Stimulated activated CD8-positive, alpha-beta memory T cell treated with anti-CD3 and anti-CD28 coated beads, Interleukin-12 subunit alpha, Interleukin-12 subunit beta, amount 100 ng/mL, for 24 hours (primary cell): ENCODE data around the gene MTA1.
A peak's percentile ranks its signal among the peaks of the same experiment; 100 is the strongest.

ENCODE experiments used
- DNase-seq: peaks from one replicate; pipeline ENCODE4 v3.0.0-alpha.2; 2020; ENCODE audit errors: extremely low read depth

The MTA1 gene

DNA sequence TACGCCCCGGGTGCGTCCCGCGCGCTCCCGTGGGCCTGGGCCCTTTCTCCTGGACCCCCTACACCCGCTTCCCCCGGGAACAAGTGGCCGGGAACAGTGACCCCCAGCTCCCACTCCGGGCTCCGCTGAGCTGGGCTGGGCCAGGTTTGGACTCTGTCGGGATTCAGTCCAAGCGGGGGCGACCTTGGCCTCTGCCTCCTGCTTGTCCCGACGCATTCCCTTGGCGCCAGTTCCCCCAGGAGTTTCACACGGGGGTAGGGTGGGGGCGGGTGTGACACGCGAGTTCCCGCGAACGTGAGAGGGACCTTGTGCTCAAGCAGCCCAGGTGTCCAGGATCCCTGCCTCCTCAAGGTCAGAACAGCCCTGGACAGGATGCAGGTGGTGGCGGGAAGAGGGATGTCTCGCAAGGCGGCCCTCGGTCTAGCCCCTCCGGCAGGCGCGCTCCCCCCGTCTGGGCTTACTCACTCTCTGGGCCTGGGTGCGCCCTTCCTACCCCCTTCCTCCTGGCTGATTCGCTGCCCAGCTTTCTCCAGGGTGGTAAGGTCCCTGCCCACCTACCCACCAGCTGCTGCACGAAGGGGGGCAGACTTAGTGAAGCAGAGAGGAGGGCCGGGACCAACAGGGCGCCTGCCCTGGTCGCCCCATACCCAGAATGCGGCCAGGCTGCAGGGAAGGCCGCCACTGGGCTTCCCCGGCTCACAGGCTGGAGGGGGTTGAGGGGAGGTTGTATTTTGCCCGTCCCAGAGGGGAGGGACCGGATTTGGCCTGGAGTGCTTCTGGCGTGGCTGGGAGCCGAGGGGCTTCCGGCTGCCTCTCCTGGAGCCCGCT lies 55.9 kb downstream of the MTA1 start:
- DNase-seq, result no peak

DNA sequence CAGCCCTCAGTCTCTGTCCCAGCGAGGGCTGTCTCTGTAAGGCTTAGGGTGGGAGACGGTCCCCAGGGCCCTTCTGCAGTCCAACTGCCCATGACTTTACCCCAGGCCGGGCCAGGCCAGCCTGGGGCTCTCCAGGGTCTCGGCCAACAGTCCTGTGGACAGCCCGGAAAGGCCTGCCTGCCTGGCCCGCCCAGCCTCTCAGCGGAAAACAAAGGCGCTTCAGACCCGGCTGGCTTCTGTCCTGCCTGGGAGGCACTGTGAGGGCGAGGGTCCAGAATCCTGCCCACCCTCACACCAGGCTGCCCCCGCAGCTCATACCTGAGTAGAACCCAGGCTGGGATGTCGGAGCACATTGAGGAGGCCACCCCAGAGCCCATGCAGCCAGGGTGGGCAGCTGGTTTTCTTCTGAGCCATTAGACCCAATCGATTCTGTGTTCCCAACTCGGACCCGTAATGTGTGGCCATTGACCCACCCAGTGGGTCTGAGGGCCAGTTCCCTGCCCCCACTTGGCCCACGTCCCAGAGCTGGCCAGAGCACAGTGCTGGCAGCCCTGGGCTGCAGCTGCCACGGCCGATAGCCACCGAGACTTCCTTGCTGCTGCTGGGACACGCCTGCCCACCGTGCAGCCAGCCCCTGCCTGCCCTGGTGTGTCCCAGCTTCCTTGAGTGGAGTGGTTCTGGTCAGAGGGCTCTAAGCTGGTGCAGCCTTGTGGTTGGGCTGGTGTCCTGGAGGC lies 56.6 kb downstream of the MTA1 start:
- DNase-seq, result no peak

DNA sequence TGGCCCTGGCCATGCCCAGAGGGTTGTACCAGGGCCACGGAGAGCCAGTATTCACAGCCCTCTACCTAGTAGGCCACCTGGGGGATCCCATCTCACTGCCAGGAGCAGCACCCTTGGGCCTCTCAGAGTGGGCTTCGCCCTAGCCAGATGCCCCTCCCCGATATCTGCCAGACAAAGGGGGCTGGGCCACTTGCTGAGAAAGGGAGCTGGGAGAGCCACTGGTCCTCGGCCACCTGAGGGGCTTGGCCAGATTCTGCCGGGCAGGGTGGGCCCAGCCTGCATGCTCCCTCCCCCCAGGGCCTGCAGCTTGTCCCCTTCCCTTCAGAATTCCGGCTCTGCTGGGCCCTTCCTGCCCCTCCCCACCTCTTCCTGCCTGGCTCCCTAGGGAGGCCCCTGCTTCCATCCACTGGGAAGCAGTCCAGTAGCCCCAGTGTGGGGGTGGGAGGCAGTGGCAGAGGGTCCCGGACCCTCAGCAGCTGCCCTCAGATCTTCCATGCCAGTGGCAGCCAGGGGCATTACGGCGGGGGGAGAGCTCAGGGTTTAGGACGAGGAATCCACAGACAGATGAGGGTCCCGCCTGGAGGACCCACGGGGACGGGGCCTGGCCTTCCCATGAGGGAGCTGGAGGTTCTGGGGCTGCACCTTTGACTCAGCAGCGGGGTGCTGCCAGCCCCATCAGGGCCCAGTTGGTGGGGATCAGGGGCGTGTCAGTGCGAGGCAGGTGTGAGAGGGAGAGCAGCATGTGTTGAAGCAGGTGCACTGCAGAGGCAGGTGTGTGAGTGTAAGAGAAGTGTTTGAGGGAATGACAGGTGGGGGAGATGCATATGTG lies 57.4 kb downstream of the MTA1 start:
- DNase-seq, result no peak

DNA sequence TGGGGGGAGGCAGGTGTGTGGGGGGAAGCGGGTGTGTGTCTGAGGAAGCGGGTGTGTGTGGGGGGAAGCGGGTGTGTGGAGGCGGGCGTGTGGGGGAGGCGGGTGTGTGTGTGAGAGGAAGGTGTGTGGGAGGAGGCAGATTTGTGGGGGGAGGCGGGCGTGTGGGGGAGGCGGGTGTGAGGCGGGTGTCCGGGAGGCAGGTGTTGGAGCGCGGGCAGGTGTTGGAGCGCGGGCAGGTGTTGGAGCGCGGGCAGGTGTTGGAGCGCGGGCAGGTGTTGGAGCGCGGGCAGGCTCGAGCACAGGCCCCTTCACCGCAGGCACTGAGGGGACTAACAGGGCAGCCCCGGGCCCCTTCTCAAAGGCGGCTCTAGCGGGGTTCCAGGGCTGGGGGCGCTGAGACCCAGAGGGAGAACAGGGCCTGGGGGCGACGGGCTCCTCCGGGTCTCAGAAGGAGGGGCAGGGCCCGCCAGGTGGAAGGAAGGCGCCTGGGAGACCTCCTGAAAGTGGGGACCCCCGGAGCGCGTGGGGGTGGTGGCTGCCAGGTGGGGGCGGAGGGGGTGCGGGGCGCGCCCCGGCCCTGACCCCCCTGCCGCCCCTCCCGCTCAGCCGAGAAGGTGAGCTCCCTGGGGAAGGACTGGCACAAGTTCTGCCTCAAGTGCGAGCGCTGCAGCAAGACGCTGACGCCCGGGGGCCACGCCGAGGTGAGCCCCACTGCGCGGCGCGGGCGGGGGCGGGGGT lies 58.2 kb downstream of the MTA1 start:
- DNase-seq, result no peak

DNA sequence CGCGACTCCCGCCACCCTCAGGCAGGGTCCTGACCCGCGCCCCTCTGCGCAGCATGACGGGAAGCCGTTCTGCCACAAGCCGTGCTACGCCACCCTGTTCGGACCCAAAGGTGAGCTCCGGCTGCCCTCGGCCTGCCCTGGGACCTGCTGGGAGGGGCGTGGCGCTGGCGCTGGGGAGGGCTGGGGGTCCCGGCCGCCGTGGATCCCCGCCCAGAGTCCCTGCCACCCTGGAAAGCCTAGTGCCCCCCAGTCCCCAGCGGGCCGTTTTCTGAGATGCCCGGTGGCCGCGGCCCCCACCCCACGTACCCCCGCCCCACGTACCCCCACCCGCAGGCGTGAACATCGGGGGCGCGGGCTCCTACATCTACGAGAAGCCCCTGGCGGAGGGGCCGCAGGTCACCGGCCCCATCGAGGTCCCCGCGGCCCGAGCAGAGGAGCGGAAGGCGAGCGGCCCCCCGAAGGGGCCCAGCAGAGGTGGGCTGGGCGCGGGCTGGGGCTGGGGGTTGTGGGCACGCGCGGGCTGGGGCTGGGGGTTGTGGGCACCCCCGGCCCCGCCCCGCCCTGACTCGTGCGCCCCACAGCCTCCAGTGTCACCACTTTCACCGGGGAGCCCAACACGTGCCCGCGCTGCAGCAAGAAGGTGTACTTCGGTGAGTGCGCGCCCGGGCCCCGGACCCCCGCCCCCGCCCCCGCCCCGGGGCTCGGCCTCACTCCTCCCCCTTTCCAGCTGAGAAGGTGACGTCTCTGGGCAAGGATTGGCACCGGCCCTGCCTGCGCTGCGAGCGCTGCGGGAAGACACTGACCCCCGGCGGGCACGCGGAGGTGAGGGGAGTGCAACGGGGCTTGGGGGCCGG lies 59.0 kb downstream of the MTA1 start:
- DNase-seq, result no peak

DNA sequence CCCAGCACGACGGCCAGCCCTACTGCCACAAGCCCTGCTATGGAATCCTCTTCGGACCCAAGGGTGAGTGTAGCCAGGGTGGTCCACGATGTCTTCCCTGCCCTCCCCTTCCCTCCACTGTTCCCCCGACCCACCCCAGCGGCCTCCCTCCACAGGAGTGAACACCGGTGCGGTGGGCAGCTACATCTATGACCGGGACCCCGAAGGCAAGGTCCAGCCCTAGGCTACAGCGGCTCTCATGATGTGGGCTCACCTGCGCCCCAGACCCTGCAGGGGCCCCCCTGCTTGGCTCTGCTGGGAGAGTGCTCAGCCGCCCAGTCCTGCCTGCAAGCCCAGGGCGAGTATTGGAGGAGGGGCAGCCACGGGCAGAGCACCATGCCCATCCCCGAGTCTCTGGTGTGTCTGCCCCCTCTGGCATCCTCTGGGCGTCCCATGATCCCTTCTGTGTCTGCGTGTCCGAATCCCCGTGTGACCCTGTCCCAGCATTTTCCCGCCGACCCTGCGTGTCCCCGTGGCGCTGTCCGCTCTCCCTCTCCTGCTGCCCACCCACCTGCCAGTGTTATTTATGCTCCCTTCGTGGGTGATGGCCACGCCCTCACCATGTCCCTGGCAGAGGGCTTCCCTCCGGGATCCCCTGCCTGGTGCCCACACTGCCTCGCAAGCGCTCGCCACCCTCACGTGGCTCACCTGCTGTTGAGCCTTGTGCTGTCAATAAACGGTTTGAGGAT lies 60.0 kb downstream of the MTA1 start:
- DNase-seq, result no peak

DNA sequence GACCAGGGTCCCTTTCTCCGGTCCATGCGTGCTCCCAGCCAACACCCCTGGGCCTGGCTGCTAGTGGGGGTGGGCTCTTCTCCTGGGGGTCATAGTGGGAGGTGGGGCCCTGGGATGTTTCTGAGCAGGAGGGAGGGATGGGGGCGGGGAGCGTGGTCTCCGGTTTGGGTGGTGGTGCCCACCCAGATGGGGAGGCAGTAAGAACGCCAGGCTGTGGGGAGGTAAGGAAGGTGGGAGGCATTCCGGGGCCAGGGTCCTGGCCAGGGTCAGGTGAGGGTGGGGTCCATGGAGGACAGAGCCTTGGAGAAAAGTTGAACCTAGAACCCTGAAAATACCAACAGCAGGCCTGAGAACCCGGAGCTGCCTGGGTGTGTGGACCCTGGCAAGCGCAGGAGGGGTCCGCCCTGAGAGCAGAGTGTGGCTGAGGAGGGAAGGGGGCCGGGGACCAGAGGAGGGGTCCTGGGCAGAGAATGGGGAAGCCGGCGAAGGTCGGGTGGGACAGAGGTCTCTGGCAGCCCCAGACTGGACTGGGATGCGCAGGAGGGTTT lies 60.6 kb downstream of the MTA1 start:
- DNase-seq, result no peak

DNA sequence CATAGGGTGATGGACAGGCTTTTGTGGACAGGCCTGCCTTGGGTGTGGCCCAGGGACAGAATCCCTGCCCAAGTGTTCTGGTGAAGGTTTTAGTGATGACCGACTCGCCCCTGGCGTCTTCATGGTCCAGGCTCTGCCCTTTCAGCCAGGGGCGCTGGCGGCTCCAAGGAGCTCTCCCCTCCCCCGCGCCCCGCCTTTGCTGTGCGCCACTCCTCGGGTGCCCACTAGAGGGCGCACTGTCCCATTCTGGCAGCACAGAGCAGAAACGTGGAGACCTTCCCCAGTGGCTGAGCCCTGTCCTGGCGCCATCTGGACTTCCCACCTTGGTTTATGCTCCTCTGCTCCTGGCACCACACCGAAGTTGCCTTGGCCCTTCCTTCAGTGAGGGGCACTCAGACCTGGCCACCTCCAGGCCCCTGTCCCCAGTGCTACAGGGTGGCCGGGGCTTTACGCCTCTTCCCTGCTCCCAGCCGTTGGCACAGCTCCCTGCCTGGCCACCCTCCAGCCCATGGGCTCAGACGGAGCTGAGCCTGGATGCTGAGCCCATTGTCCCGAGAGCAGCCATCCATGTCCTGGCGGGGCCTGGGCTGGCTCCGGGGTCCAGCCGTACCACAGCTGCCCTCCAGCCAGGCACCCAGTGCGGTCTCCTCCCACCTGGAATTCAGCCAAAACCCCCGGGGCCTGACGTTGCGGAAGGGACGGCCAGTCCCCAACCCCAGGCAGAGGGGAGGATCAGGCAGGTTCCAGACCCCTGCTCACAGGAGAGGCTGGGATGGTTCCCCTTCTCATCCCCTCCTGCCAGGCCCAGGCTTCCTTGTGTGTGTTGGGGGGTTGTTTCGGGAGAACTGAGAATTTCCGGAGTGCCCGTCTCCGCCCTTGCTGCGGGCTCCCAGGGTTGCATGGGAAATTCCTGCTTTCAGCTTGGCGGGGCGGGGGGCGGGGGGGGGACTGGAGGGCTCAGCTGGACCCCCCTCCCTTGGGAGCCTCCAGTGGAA lies 61.5 kb downstream of the MTA1 start:
- DNase-seq, result peak; percentile 62

DNA sequence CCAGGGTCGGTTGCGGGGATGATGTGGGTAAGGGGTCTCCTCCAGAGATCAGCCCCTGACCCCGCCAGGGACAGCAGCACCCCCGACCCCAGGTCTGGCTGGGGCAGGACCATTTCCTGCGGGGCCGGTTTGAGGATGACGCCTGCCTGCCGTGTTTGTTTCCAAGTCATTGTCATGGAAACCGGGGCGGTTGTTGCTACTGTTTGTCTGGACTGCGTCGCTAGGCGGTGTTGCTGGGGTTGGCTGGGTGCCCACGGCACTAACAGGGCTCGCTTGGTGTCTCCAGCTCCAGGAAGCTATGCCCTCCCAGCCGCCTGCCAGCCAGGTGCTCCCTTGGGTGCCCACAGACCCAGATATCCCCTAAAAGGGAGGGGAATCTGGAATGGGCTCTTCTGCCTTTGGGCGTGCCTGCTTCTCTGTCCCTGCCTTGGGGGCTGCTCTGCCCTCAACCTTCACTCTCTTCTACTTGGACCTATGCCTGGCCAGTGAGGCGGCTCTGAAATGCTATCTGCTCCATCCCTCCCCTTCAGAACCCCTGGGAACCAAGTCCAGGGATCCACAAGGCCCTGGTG lies 62.3 kb downstream of the MTA1 start:
- DNase-seq, result peak; percentile 72

DNA sequence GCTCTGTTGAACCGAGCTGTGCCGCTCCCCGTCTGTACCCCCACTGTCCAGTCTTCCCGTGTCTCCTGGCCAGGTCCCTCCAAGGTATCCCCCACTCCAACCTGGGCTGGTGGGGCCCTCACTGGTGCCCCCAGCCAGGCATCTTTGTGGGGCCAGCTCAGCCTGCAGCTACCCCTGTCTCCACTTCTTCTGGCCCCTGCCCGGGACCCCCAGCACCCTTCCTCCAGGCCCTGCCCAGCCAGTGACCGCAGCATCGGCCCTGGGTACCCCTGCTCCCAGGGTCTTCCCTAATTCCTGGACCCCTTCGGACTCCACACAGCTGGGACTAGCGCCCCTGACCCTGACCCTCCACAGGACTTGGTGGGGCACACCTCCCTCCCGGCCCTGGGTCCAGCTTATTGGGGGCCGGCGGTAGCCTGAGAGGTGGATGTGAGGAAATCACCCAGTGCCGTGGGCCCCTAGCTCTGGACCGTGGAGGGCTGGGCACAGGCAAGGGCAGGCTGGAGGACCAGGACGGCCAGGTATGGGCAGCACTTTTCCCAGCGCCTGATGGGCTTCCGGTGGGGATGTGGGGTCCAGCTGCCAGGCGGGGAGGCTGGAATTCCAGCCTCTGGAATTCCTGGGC lies 63.0 kb downstream of the MTA1 start:
- DNase-seq, result no peak

DNA sequence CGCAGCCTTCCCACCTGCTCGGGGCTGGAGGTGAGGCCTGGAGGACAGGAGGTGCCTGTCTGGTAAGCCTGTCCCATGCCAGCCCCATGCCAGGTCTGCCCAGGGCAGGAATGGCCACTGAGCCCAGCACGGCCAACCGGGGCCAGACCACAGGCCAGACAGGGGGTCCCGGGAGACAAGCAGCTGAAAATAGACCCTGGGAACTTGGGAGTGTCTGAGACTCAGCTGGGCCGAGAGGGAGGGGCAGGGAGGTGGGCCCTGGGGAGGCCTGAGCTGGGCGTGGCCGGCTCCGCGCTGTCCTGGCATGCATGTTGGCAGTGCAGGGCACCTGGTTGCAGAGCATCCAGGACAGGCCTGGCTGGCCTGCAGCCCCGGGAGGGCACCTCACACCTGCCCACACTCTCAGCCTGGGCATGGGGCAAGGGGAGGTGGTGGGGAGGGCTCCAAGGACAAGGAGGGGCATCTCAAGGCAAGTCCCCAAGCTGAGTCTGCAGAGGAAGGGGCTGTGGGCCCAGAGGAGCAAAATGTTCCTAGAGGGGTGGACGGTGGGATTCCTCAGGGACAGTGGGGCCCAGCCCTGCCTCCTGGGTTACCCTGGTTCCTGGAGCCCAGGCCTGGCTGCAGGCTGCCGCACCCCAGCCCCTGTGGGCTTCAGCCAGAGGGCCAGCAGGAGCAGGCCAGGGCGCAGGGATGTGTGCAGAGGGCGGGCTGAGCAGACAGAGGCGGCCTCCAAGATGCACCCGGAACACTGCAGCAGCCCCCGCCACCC lies 63.9 kb downstream of the MTA1 start:
- DNase-seq, result no peak

DNA sequence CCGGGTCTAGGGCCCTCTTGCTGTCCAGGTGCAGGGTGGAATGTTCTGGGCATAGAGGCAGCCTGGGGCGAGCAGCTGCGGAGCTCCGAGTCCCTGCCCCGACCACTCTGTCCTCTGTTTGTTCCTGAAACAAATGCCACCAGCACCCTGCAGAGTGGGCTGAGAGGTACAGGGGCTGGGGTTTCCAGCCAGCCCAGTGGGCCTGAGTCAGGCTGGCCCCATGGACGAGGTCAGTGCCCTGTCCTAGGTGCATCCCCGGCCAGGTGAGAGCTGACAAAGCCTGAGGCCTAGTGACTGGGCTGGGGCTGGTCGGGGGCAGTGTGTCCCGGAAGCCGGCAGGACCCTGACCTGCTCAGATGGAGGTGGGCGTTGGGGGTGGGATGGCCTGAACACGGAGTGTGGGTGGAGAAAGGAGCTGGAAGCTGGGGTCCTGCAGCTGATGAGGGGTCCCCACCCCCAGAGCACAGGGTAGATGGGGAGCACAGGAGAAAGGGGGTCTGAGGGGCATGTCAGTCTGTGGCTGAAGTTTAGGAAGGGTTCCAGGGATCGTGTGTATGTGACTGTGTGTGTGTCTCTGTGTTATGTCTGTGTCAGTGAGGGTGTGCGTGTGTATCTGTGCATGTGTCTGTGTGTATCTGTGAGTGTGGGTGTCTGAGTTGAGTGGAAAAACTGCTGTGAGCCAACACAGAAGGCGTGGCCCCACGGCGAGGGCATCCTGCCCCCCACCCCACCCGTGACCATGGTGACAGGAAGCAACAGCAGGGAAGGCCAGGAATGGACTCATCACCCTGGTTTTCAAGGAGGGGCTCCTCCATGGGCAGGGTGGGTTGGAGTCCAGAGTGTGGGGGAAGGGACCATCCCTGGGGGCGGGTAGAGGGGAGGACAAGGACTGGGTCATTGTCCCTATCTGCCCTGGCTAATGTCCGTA lies 64.7 kb downstream of the MTA1 start:
- DNase-seq, result no peak

DNA sequence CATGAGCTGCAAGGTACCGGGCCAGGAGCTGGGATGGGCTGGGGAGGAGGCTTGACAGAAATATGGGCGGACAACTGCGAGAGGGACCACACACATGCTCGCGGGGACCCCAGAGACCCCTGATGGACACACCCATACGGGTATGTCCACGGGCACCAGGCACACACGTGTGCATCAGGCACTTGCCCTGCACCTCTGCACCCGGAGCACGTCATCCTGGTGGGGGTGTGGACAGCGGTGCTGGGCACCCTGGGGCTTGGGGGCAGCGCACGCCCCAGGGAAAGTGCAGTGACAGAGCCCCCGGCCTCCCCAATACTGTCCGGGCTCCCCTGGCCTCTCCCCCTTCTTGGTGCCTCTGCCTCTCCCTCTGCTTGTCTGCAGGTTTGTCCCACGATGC lies 65.4 kb downstream of the MTA1 start:
- no peak for DNase-seq

DNA sequence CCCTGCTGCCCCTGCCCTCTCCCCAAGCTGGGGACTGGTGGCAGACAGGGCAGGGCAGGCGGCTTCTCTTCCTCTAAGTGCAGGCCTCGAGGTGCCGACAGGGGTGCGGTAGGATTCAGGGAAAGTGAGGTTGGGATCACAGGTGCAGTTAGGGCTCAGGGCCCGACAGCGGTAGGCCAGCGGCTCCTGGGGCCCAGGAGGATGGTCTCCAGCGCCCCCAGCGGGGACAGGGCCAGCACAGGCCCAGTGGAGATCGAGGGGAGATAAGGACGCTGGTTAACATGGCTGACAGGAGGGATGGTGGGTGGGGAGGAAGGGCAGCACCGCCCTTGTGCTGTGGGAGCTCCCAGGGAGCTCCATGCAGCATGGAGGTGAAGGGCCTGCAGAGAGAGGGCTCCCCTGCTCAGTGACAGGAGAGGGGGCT lies 66.1 kb downstream of the MTA1 start:
- no peak for DNase-seq

DNA sequence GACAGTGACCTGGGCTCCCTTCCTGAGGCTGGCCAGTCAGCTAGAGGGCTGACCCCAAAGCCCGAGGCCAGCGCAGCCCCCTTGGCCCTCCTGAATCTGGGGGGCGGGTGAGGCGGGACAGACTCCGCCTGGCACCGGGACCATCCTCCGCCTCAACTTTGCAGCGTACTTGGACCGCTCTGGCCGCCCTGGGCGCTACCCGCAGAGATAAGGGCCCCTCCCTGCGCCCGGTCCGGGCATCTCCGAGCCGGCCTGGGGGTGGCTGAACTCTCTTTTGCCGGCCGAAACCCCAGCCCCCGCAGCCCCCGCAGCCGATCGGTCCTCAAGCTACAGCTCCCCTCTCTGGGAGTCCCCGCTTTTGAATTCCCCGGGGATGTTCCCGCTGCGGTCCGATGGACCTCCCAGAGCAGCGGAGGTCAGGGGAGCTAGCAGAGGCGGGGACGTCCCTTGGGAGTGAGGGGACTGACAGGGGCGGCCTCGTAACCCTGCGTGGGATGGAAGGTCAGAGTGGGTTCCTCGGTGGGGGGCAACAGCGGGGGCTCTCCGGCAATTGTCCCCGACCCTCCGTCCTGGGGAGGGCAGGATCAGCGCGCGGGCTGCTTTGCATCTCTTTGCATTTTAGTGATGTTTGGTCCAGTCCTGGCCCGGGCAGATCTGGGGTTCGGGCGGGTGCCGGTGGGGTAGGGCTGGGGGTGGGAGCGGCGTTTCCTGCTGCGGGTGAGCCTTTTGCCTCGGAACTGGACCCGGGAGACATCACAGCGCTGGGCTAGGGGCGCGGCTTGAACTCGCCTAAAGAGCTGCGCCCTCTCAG lies 66.7 kb downstream of the MTA1 start, which contains the start of gene CRIP1:
Gene CRIP1 (plus strand): TSS at position 724 of the 811 bp plus-strand sequence. CDS start 374 bp downstream, outside the sequence.
- no peak for DNase-seq
